Caco-2 (cell line): ENCODE results near the gene ONECUT1. TPM values are rescaled to one million over a fixed set of nuclear protein-coding genes. Genes with fewer than 3 reads are reported as not detected.
A peak's percentile ranks its signal among the peaks of the same experiment; 100 is the strongest.

Source experiments
- BruUV-seq: library from RNA; stranded (reverse); fragments of 400-500 nt; replicated peaks from 2 replicates; lab custom pipeline; 2021; lab: Mats Ljungman, UMichigan
- CTCF ChIA-PET: fragments of 300-600 bp; sonication (Branson Sonifier 250); formaldehyde crosslinking; loops from one replicate; lab custom pipeline; 2022; ENCODE audit warnings: antibody characterized with exemption; lab: Charles Lee
- POLR2A ChIA-PET: fragments of 300-600 bp; sonication (Branson Sonifier 250); formaldehyde crosslinking; loops from one replicate; lab custom pipeline; 2022; ENCODE audit warnings: antibody characterized with exemption; lab: Charles Lee
- DNase-seq, 2 experiments: peaks; one replicate each; pipeline versions ENCODE4 v3.0.0 to v3.0.0-alpha.2; 2020 to 2022
- H3K27me3 ChIP-seq: replicated peaks from 2 replicates; pipeline ENCODE4 v1.6.0; 2011; ENCODE audit warnings: low read length; ENCODE audit not compliant: control insufficient read depth, insufficient read depth
- H3K36me3 ChIP-seq: 2 replicates; pipeline ENCODE4 v1.5.1; 2011; ENCODE audit warnings: low read length; ENCODE audit not compliant: control insufficient read depth, insufficient read depth
- H3K4me1 ChIP-seq: fragments of 250-450 bp; sonication (Bioruptor Pico); 2 replicates; pipeline ENCODE4 v1.5.1; 2020; ENCODE audit warnings: mild to moderate bottlenecking
- H3K4me3 ChIP-seq: 2 replicates; pipeline ENCODE4 v1.5.1; 2011; ENCODE audit warnings: low read depth, mild to moderate bottlenecking, control low read depth, low read length
- H3K9me3 ChIP-seq: fragments of 250-450 bp; sonication (Bioruptor Pico); 2 replicates; pipeline ENCODE4 v1.5.1; 2020; ENCODE audit warnings: mild to moderate bottlenecking, moderate library complexity
- H3K27ac Mint-ChIP-seq: one replicate; pipeline ENCODE4 v1.8.0; 2022; ENCODE audit warnings: mixed read lengths; ENCODE audit not compliant: unreplicated experiment
- H3K27me3 Mint-ChIP-seq: one replicate; pipeline ENCODE4 v1.8.0; 2022; ENCODE audit warnings: mixed read lengths; ENCODE audit not compliant: insufficient read depth, unreplicated experiment
- H3K36me3 Mint-ChIP-seq: one replicate; pipeline ENCODE4 v1.8.0; 2022; ENCODE audit warnings: mild to moderate bottlenecking, mixed read lengths; ENCODE audit not compliant: insufficient read depth, unreplicated experiment
- H3K4me1 Mint-ChIP-seq: one replicate; pipeline ENCODE4 v1.8.0; 2022; ENCODE audit warnings: low read depth, mixed read lengths; ENCODE audit not compliant: unreplicated experiment
- H3K4me3 Mint-ChIP-seq: one replicate; pipeline ENCODE4 v1.8.0; 2022; ENCODE audit warnings: mild to moderate bottlenecking, moderate library complexity, mixed read lengths; ENCODE audit not compliant: unreplicated experiment
- H3K9me3 Mint-ChIP-seq: one replicate; pipeline ENCODE4 v1.8.0; 2022; ENCODE audit warnings: mixed read lengths; ENCODE audit not compliant: unreplicated experiment
- CTCF ChIP-seq, 2 experiments: fragments of 200-600 bp in 1 of 2; IDR thresholded peaks; 1 replicate in 1 of 2; 2 replicates in 1 of 2; pipeline versions ENCODE4 v1.5.1 to v1.8.0; 2011 to 2022; ENCODE audit warnings: antibody characterized with exemption in 1 of 2, control low read depth in 1 of 2, inconsistent platforms in 1 of 2, low read depth in 1 of 2, low read length in 1 of 2, mild to moderate bottlenecking in 1 of 2, moderate library complexity in 1 of 2; ENCODE audit not compliant: insufficient read depth in 1 of 2, severe bottlenecking in 1 of 2, unreplicated experiment in 1 of 2
- intact Hi-C: fragments of 100-400 bp; cut with micrococcal nuclease; formaldehyde crosslinking; loops from one replicate; pipeline ENCODE4 v1.10.0; 2022; ENCODE audit not compliant: unreplicated experiment
- total RNA-seq: library from RNA; stranded (reverse); gene quantifications from 2 replicates; pipeline ENCODE4 v1.2.3, GENCODE V29; 2022

ONECUT1 gene
- total RNA-seq, 1 experiment from 2014 or later: 0.68 TPM

- peaks cover 3% of the 10 kb centered on the region for H3K27me3 Mint-ChIP-seq
- DNase-seq: no peak
- no peak for TF ChIP-seq CTCF (IDR thresholded peaks at IDR 0.05; ENCODE audit: insufficient read depth in 1 of 2, low read depth in 1 of 2, low read length in 1 of 2, severe bottlenecking in 1 of 2, unreplicated experiment in 1 of 2)
- no peaks in the 10 kb centered on the region for H3K27me3 ChIP-seq
- ChIA-PET POLR2A (no interaction called here), CTCF (no interaction called here)
- no peaks in the 10 kb centered on the region for H3K4me1 Mint-ChIP-seq
- H3K9me3 ChIP-seq: no peaks in the 10 kb centered on the region
- H3K4me1 ChIP-seq: no peaks in the 10 kb centered on the region
- no TSS peak for BruUV-seq
- H3K9me3 Mint-ChIP-seq: no peaks in the 10 kb centered on the region
- intact Hi-C loops: loop anchor here (10.0 kb wide), 1 partner anchor 101 kb away; no protein-coding TSS in a partner anchor
- H3K4me3 Mint-ChIP-seq: no peak overlapping the region
- no peaks in the 10 kb centered on the region for H3K36me3 ChIP-seq
- no peak overlapping the region for H3K27ac Mint-ChIP-seq
- H3K36me3 Mint-ChIP-seq: no peaks in the 10 kb centered on the region
- no peak overlapping the region for H3K4me3 ChIP-seq
These were observed 6.8 kb downstream of the ONECUT1 start for GRCh38 chr15:52783191-52783829.

DNA sequence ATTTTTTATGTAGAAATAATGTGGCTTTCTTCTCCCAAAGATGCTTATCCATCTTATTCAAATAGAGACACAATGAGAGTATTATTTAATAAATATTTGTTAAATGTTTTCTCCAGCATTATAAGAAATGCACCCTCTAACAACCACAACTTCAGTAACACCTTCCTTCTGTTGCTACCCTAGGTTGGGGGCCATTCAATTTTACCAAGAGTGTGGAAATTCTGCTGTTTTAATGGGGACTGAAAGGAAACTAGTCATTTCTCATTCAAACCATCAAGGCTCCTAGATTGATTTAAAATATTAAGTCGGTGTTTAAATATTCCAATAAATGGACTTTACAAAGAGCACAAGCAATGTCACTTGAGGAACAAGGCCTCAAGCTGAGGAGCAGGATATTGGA is 7.6 kb downstream of the ONECUT1 start:
- Histone ChIP-seq H3K9me3 (no peaks in the 10 kb centered on the region), H3K4me3 (no peak overlapping the region), H3K36me3 (no peaks in the 10 kb centered on the region), H3K27me3 (no peaks in the 10 kb centered on the region), H3K4me1 (no peaks in the 10 kb centered on the region)
- H3K4me3 Mint-ChIP-seq: no peak overlapping the region
- ChIA-PET POLR2A (no interaction called here), CTCF (no interaction called here)
- H3K27me3 Mint-ChIP-seq: peaks cover 3% of the 10 kb centered on the region
- DNase-seq: no peak
- no peaks in the 10 kb centered on the region for H3K9me3 Mint-ChIP-seq
- no peaks in the 10 kb centered on the region for H3K36me3 Mint-ChIP-seq
- intact Hi-C loops: loop anchor here (10.0 kb wide), 1 partner anchor 102 kb away; no protein-coding TSS in a partner anchor
- H3K4me1 Mint-ChIP-seq: no peaks in the 10 kb centered on the region
- TF ChIP-seq CTCF (IDR thresholded peaks at IDR 0.05; ENCODE audit: insufficient read depth in 1 of 2, low read depth in 1 of 2, low read length in 1 of 2, severe bottlenecking in 1 of 2, unreplicated experiment in 1 of 2): no peak
- no TSS peak for BruUV-seq
- no peak overlapping the region for H3K27ac Mint-ChIP-seq

GRCh38 chr15:52780172-52780980 is 9.8 kb downstream of the ONECUT1 start:
- TF ChIP-seq CTCF (IDR thresholded peaks at IDR 0.05; ENCODE audit: insufficient read depth in 1 of 2, low read depth in 1 of 2, low read length in 1 of 2, severe bottlenecking in 1 of 2, unreplicated experiment in 1 of 2): peak; percentile 84 to 91
- Histone ChIP-seq H3K36me3 (no peaks in the 10 kb centered on the region), H3K4me3 (no peak overlapping the region), H3K9me3 (no peaks in the 10 kb centered on the region), H3K4me1 (no peaks in the 10 kb centered on the region), H3K27me3 (no peaks in the 10 kb centered on the region)
- Mint-ChIP-seq H3K9me3 (no peaks in the 10 kb centered on the region), H3K4me1 (no peaks in the 10 kb centered on the region), H3K36me3 (no peaks in the 10 kb centered on the region), H3K27me3 (peaks cover 9% of the 10 kb centered on the region), H3K27ac (no peak overlapping the region), H3K4me3 (no peak overlapping the region)
- ChIA-PET CTCF (interaction anchor here (0.6 kb wide), 1 partner anchor 417 kb away, joined by 3 read pairs; no protein-coding TSS in a partner anchor), POLR2A (no interaction called here)
- intact Hi-C loops: loop anchor here (1.0 to 10.0 kb wide), 4 partner anchors 104 to 937 kb away; no protein-coding TSS in a partner anchor
- peak in 1 of 2 experiments; percentile 65 for DNase-seq
- BruUV-seq: no TSS peak
